B cell (primary cell): ENCODE measurements around the gene TSC22D4. TPM values are rescaled to one million over a fixed set of nuclear protein-coding genes. Genes with fewer than 3 reads are reported as not detected.

Experiments
- ATAC-seq: fragments of 200-7000 bp; cut with Tn5 transposase; one replicate; pipeline ENCODE4 v1.10.0; 2021; ENCODE audit warnings: low read depth, mild to moderate bottlenecking, moderate number of reproducible peaks, moderate library complexity
- CTCF ChIA-PET: fragments of 350-600 bp; sonication (Branson Sonifier 250); formaldehyde crosslinking; loops from one replicate; lab custom pipeline; 2021; ENCODE audit warnings: antibody characterized with exemption, inconsistent platforms; lab: Charles Lee
- POLR2A ChIA-PET: fragments of 350-600 bp; sonication (Branson Sonifier 250); formaldehyde crosslinking; loops from one replicate; lab custom pipeline; 2021; ENCODE audit warnings: antibody characterized with exemption; lab: Charles Lee
- DNase-seq: peaks from one replicate; pipeline ENCODE4 v3.0.0; 2013
- H2AFZ ChIP-seq: 2 replicates; pipeline ENCODE4 v1.6.1; 2012; ENCODE audit warnings: mild to moderate bottlenecking, low read depth, low read length; ENCODE audit not compliant: insufficient read depth, poor library complexity, severe bottlenecking
- H3K27ac ChIP-seq, 2 donors: 1 replicate in 1 of 2; 2 replicates in 1 of 2; pipeline ENCODE4 v1.5.1; 2012 to 2013; ENCODE audit warnings: low read length in 2 of 2, mild to moderate bottlenecking in 2 of 2, moderate library complexity in 1 of 2
- H3K27me3 ChIP-seq, 4 experiments: fragments of 200-600 bp in 1 of 4; sonication (generic) in 1 of 4; replicated peaks in 1 of 4; 1 replicate in 2 of 4; 2 replicates in 2 of 4; pipeline versions ENCODE4 v1.6.1 to v1.7.0; 2013 to 2016; ENCODE audit warnings: low read length in 3 of 4, mild to moderate bottlenecking in 2 of 4, mixed read lengths in 1 of 4, moderate library complexity in 1 of 4; ENCODE audit not compliant: insufficient read depth in 4 of 4, control insufficient read depth in 3 of 4; ENCODE audit errors: control extremely low read depth in 1 of 4
- H3K36me3 ChIP-seq, 2 experiments: replicated peaks in 1 of 2; 1 replicate in 1 of 2; 2 replicates in 1 of 2; pipeline versions ENCODE4 v1.6.1 to v1.7.1; 2013; ENCODE audit warnings: low read length in 1 of 2; ENCODE audit not compliant: insufficient read depth in 2 of 2, control insufficient read depth in 1 of 2; ENCODE audit errors: control extremely low read depth in 1 of 2, extremely low read depth in 1 of 2
- H3K4me1 ChIP-seq, 2 donors: fragments of 200-600 bp in 1 of 2; sonication (generic) in 1 of 2; 1 replicate in 1 of 2; 2 replicates in 1 of 2; pipeline versions ENCODE4 v1.5.1 to v1.6.1; 2013 to 2017; ENCODE audit warnings: low read length in 2 of 2; ENCODE audit not compliant: control insufficient read depth in 2 of 2, insufficient read depth in 2 of 2
- H3K4me2 ChIP-seq: replicated peaks from 2 replicates; pipeline ENCODE3; 2012; ENCODE audit warnings: mild to moderate bottlenecking, low read depth, low read length; ENCODE audit not compliant: poor library complexity, severe bottlenecking
- H3K4me3 ChIP-seq, 5 experiments: fragments of 200-600 bp in 1 of 5; sonication (generic) in 1 of 5; 1 replicate in 3 of 5; 2 replicates in 2 of 5; pipeline versions ENCODE4 v1.5.1 to v1.7.0; 2011 to 2016; ENCODE audit warnings: low read length in 4 of 5, mild to moderate bottlenecking in 4 of 5, low read depth in 2 of 5, control low read depth in 1 of 5, moderate library complexity in 1 of 5; ENCODE audit not compliant: insufficient read depth in 1 of 5; ENCODE audit errors: control extremely low read depth in 1 of 5, extremely low read depth in 1 of 5
- H3K79me2 ChIP-seq: fragments of 200-600 bp; sonication (generic); one replicate; pipeline ENCODE4 v1.6.0; 2016; ENCODE audit warnings: low read length; ENCODE audit not compliant: control insufficient read depth, insufficient read depth
- H3K9ac ChIP-seq: fragments of 200-600 bp; sonication (generic); 2 replicates; pipeline ENCODE4 v1.6.1; 2017; ENCODE audit warnings: mild to moderate bottlenecking, low read length, moderate library complexity
- H3K9me3 ChIP-seq, 3 donors: one replicate each; pipeline versions ENCODE4 v1.6.1 to v1.7.1; 2013; ENCODE audit warnings: low read length in 2 of 3; ENCODE audit not compliant: control insufficient read depth in 2 of 3, insufficient read depth in 1 of 3; ENCODE audit errors: control extremely low read depth in 1 of 3
- H4K20me1 ChIP-seq: 2 replicates; pipeline ENCODE4 v1.6.0; 2012; ENCODE audit warnings: mild to moderate bottlenecking, low read length; ENCODE audit not compliant: insufficient read depth, control insufficient read depth, poor library complexity, severe bottlenecking
- H3K27ac Mint-ChIP-seq: one replicate; pipeline ENCODE4 v1.8.0; 2021; ENCODE audit warnings: mixed read lengths
- H3K27me3 Mint-ChIP-seq: one replicate; pipeline ENCODE4 v1.8.0; 2021; ENCODE audit warnings: mixed read lengths
- H3K4me1 Mint-ChIP-seq: one replicate; pipeline ENCODE4 v1.8.0; 2021; ENCODE audit warnings: mixed read lengths
- H3K4me3 Mint-ChIP-seq: one replicate; pipeline ENCODE4 v1.8.0; 2021; ENCODE audit warnings: mixed read lengths
- H3K9me3 Mint-ChIP-seq: one replicate; pipeline ENCODE4 v1.8.0; 2022; ENCODE audit warnings: mixed read lengths; ENCODE audit not compliant: insufficient read depth
- EZH2 ChIP-seq: IDR thresholded peaks from 2 replicates; pipeline ENCODE4 v1.6.1; 2012; ENCODE audit warnings: borderline replicate concordance, low read depth, mild to moderate bottlenecking, moderate library complexity, low read length; ENCODE audit not compliant: insufficient read depth, poor library complexity, severe bottlenecking
- WGBS: methylation state at CpG from one replicate; pipeline ENCODE4 v1.1.5; 2013; ENCODE audit warnings: missing lambda C conversion rate; ENCODE audit not compliant: insufficient coverage; 5-methylcytosine and 5-hydroxymethylcytosine counted together
- intact Hi-C: fragments of 100-400 bp; cut with micrococcal nuclease; formaldehyde crosslinking; loops from one replicate; pipeline ENCODE4 v1.10.0; 2022
- polyA plus RNA-seq: library from polyadenylated mRNA; depleted of rRNA; stranded (reverse); fragments of >200 nt; gene quantifications from 2 replicates; pipeline ENCODE4 v1.2.3, GENCODE V29; 2012
- total RNA-seq, 2 donors: library from RNA; stranded (reverse); fragments of 120-200 nt in 1 of 2; gene quantifications; 1 replicate in 1 of 2; 2 replicates in 1 of 2; pipeline versions ENCODE4 v1.2.3 to v1.2.4, GENCODE V29; 2013 to 2022
- TF ChIP-seq, protein P1 (sequence below): fragments of 200-600 bp; IDR thresholded peaks from one replicate; pipeline ENCODE4 v1.8.0; 2022; ENCODE audit warnings: antibody characterized with exemption, mild to moderate bottlenecking

TSC22D4 gene
- total and polyA plus RNA-seq, 2 donors (not counting 1 experiment from before 2014, with no cell fraction given) = 80.2 to 92.8 TPM

DNA sequence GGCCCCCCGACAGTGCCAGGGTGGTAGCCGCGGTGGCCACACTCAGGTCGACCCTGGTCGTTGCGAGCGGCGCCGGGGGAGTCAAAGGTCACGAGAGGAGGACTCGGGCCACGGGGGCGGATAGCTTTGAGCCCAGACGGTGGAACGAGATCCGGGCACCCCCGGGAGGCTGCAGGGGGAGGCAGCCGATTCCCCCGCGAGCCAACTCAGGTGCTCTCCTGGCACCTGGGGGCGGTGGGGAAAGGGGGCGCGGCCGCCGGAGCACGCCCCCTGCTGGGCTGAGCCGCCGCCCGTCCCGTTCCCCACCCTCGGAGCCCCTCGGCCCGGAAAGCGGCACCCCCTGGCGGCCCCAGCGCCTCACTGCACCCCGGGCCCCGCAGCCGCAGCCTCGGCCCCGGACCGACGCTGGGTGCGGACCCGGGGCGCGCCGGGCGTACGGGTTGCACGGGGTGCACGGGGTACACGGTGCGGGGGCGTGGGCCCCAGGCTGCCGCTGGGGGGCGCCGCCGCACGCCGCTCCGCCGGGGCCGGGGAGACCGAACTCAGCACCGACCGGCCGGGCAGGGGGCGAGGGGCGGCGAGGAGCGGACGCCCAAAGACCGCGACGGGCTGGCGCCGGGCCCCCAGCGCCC lies 4.2 kb upstream of the TSC22D4 start:
- Mint-ChIP-seq H3K9me3 (no peaks in the 10 kb centered on the region), H3K27ac (no peak overlapping the region), H3K4me3 (peak overlapping the region; percentile 87), H3K27me3 (peaks cover 8% of the 10 kb centered on the region), H3K4me1 (peaks cover 11% of the 10 kb centered on the region)
- CTCF ChIA-PET = interaction anchor here (0.6 to 5.6 kb wide), 21 partner anchors 9 to 439 kb away, joined by 3 to 80 read pairs (median 4); partner anchors contain the start of genes FBXO24, LRCH4, MEPCE and PCOLCE
- H3K9ac ChIP-seq = peak overlapping the region; percentile 69
- H3K4me2 ChIP-seq = peak overlapping the region; percentile 98
- no peak overlapping the region for H3K27ac ChIP-seq
- DNase-seq (peak; percentile 89), ATAC-seq (peak; percentile 70)
- no peaks in the 10 kb centered on the region for H3K9me3 ChIP-seq
- H2AFZ ChIP-seq = peak overlapping the region; percentile 86
- under 1% methylated on average over 79 of the region's 79 CpGs for WGBS
- intact Hi-C loops = loop anchor here (1.0 kb wide), 3 partner anchors 14 to 76 kb away; no protein-coding TSS in a partner anchor
- POLR2A ChIA-PET = interaction anchor here (0.6 to 1.5 kb wide), 2 partner anchors 54 to 140 kb away, joined by 3 to 5 read pairs; partner anchors contain the start of genes MEPCE and ZCWPW1
- no peaks in the 10 kb centered on the region for H3K27me3 ChIP-seq
- H3K4me1 ChIP-seq = peaks cover 11 to 17% of the 10 kb centered on the region in 2 donors
- peak overlapping the region in 4 of 5 experiments; percentile 36 to 67 (median 49) for H3K4me3 ChIP-seq
- H3K36me3 ChIP-seq = no peaks in the 10 kb centered on the region
- peaks cover 16% of the 10 kb centered on the region for H3K79me2 ChIP-seq
- TF ChIP-seq, protein P1, sequence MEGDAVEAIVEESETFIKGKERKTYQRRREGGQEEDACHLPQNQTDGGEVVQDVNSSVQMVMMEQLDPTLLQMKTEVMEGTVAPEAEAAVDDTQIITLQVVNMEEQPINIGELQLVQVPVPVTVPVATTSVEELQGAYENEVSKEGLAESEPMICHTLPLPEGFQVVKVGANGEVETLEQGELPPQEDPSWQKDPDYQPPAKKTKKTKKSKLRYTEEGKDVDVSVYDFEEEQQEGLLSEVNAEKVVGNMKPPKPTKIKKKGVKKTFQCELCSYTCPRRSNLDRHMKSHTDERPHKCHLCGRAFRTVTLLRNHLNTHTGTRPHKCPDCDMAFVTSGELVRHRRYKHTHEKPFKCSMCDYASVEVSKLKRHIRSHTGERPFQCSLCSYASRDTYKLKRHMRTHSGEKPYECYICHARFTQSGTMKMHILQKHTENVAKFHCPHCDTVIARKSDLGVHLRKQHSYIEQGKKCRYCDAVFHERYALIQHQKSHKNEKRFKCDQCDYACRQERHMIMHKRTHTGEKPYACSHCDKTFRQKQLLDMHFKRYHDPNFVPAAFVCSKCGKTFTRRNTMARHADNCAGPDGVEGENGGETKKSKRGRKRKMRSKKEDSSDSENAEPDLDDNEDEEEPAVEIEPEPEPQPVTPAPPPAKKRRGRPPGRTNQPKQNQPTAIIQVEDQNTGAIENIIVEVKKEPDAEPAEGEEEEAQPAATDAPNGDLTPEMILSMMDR = peak; percentile 91
- no peak for TF ChIP-seq EZH2
- peaks cover under 1% of the 10 kb centered on the region for H4K20me1 ChIP-seq

DNA sequence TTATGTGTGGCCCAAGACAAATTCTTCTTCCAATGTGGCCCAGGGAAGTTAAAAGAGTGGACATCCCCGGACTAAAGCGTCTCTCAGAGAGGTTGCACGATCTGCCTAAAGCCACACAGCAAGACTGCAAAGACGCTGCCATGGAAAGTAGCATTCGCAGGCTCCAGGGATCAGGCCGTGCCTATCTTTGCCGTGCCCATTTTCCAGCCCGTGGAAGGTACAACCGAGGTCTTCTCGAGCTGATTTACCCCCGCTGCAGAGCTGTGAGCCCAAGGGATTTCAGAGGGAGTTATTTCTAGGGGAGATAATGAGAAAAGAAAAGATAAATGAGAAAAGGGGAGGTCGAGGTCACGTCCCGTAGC lies 3.7 kb upstream of the TSC22D4 start:
- 48% methylated on average over 14 of the region's 14 CpGs for WGBS
- no peak overlapping the region for H3K27ac ChIP-seq
- H3K4me3 ChIP-seq = peak overlapping the region in 4 of 5 experiments; percentile 36 to 67 (median 49)
- H3K9ac ChIP-seq = peak overlapping the region; percentile 69
- peak overlapping the region; percentile 98 for H3K4me2 ChIP-seq
- H3K36me3 ChIP-seq = no peaks in the 10 kb centered on the region
- no peaks in the 10 kb centered on the region for H3K9me3 ChIP-seq
- peaks cover 6% of the 10 kb centered on the region for H4K20me1 ChIP-seq
- ChIA-PET POLR2A (interaction anchor here (0.6 to 1.5 kb wide), 2 partner anchors 54 to 139 kb away, joined by 3 to 5 read pairs; partner anchors contain the start of genes MEPCE and ZCWPW1), CTCF (interaction anchor here (0.6 to 5.6 kb wide), 23 partner anchors 8 to 503 kb away, joined by 3 to 80 read pairs (median 4); partner anchors contain the start of genes FBXO24, LRCH4, MEPCE and PCOLCE)
- Mint-ChIP-seq H3K4me3 (peak overlapping the region; percentile 87), H3K27ac (peak overlapping the region; percentile 37), H3K4me1 (peaks cover 11% of the 10 kb centered on the region), H3K9me3 (no peaks in the 10 kb centered on the region), H3K27me3 (peaks cover 4% of the 10 kb centered on the region)
- H3K4me1 ChIP-seq = peaks cover 11 to 18% of the 10 kb centered on the region in 2 donors
- H3K79me2 ChIP-seq = peaks cover 21% of the 10 kb centered on the region
- H3K27me3 ChIP-seq = no peaks in the 10 kb centered on the region
- peak overlapping the region; percentile 86 for H2AFZ ChIP-seq
- TF ChIP-seq EZH2 = no peak
- TF ChIP-seq, protein P1 = no peak
- ATAC-seq (no peak), DNase-seq (no peak)
- intact Hi-C loops = loop anchor here (1.0 kb wide), 3 partner anchors 13 to 77 kb away; no protein-coding TSS in a partner anchor
